Stimulated activated CD4-positive, alpha-beta T cell treated with anti-CD3 and anti-CD28 coated beads, TNF-alpha, amount 100 ng/mL, for 24 hours (primary cell): ENCODE measurements around the gene PITPNM3.
A peak's percentile ranks its signal among the peaks of the same experiment; 100 is the strongest.

Experiments used
- DNase-seq, 3 experiments: peaks; one replicate each; pipeline ENCODE4 v3.0.0-alpha.2; 2020; ENCODE audit warnings: low read depth in 3 of 3

Gene PITPNM3

GRCh38 chr17:6551869-6552531 is 4.4 kb downstream of the PITPNM3 start:
- DNase-seq, result no peak

- no peak for DNase-seq
Measured at GRCh38 chr17:6551356-6551755, 5.0 kb downstream of the PITPNM3 start.

GRCh38 chr17:6549384-6550036 is 6.8 kb downstream of the PITPNM3 start:
- no peak for DNase-seq

- peak in 1 of 3 experiments; percentile 24 for DNase-seq
Measured at GRCh38 chr17:6548578-6549330, 7.6 kb downstream of the PITPNM3 start.

GRCh38 chr17:6548034-6548433 is 8.3 kb downstream of the PITPNM3 start:
- DNase-seq, result no peak

GRCh38 chr17:6547336-6547735 is 9.0 kb downstream of the PITPNM3 start:
- no peak for DNase-seq

GRCh38 chr17:6546069-6546718 is 10.2 kb downstream of the PITPNM3 start:
- DNase-seq, result no peak

- no peak for DNase-seq
Measured at GRCh38 chr17:6545291-6545690, 11.1 kb downstream of the PITPNM3 start.

GRCh38 chr17:6544011-6544370 is 12.4 kb downstream of the PITPNM3 start:
- no peak for DNase-seq

GRCh38 chr17:6543079-6544010 is 13.0 kb downstream of the PITPNM3 start:
- no peak for DNase-seq

GRCh38 chr17:6542577-6542976 is 13.8 kb downstream of the PITPNM3 start:
- no peak for DNase-seq

- no peak for DNase-seq
Measured at GRCh38 chr17:6541886-6542285, 14.5 kb downstream of the PITPNM3 start.

GRCh38 chr17:6539871-6540270 is 16.5 kb downstream of the PITPNM3 start:
- no peak for DNase-seq

- DNase-seq, result no peak
Measured at GRCh38 chr17:6536566-6537065, 19.7 kb downstream of the PITPNM3 start.

- DNase-seq, result no peak
Measured at GRCh38 chr17:6536053-6536452, 20.3 kb downstream of the PITPNM3 start.

GRCh38 chr17:6534846-6535514 is 21.4 kb downstream of the PITPNM3 start:
- DNase-seq, result no peak

GRCh38 chr17:6532441-6532885 is 23.9 kb downstream of the PITPNM3 start:
- no peak for DNase-seq

GRCh38 chr17:6531575-6531974 is 24.8 kb downstream of the PITPNM3 start:
- no peak for DNase-seq

- DNase-seq, result no peak
Measured at GRCh38 chr17:6530324-6530920, 25.9 kb downstream of the PITPNM3 start.

GRCh38 chr17:6528557-6528956 is 27.8 kb downstream of the PITPNM3 start:
- DNase-seq, result no peak
